ENCODE results near the gene SF3A2. TPM values are rescaled to one million over a fixed set of nuclear protein-coding genes. Genes with fewer than 3 reads are reported as not detected.

Gene SF3A2
- total RNA-seq, 1 donor from 2014 or later: 156 TPM

GRCh38 chr19:2240881-2241760, 4.5 kb downstream of the SF3A2 start:
- no peak for DNase-seq (ENCODE audit: low spot score, unreplicated experiment)
- H3K4me3 Mint-ChIP-seq (ENCODE audit: low read depth): peak overlapping the region; percentile 95
- H3K36me3 Mint-ChIP-seq (ENCODE audit: insufficient read depth): peaks cover 9% of the 10 kb centered on the region
- peak overlapping the region; percentile 92 for H3K27ac Mint-ChIP-seq
- no peaks in the 10 kb centered on the region for H3K27me3 Mint-ChIP-seq
- H3K4me1 Mint-ChIP-seq (ENCODE audit: low read depth): peaks cover 33% of the 10 kb centered on the region
- no peak for TF ChIP-seq CTCF (IDR thresholded peaks at IDR 0.05; ENCODE audit: unreplicated experiment)
- no peaks in the 10 kb centered on the region for H3K9me3 Mint-ChIP-seq (ENCODE audit: low read depth)

GRCh38 chr19:2242092-2242537, 5.5 kb downstream of the SF3A2 start:
- no peak overlapping the region for H3K4me3 Mint-ChIP-seq (ENCODE audit: low read depth)
- H3K27ac Mint-ChIP-seq: peak overlapping the region; percentile 64
- H3K9me3 Mint-ChIP-seq (ENCODE audit: low read depth): no peaks in the 10 kb centered on the region
- peaks cover 8% of the 10 kb centered on the region for H3K36me3 Mint-ChIP-seq (ENCODE audit: insufficient read depth)
- no peak for TF ChIP-seq CTCF (IDR thresholded peaks at IDR 0.05; ENCODE audit: unreplicated experiment)
- no peak for DNase-seq (ENCODE audit: low spot score, unreplicated experiment)
- H3K27me3 Mint-ChIP-seq: no peaks in the 10 kb centered on the region
- peaks cover 30% of the 10 kb centered on the region for H3K4me1 Mint-ChIP-seq (ENCODE audit: low read depth)

- no peaks in the 10 kb centered on the region for H3K27me3 Mint-ChIP-seq
- H3K4me1 Mint-ChIP-seq (ENCODE audit: low read depth): peaks cover 27% of the 10 kb centered on the region
- H3K4me3 Mint-ChIP-seq (ENCODE audit: low read depth): peak overlapping the region; percentile 21
- peak overlapping the region; percentile 67 for H3K27ac Mint-ChIP-seq
- H3K9me3 Mint-ChIP-seq (ENCODE audit: low read depth): no peaks in the 10 kb centered on the region
- DNase-seq (ENCODE audit: low spot score, unreplicated experiment): no peak
- peaks cover 8% of the 10 kb centered on the region for H3K36me3 Mint-ChIP-seq (ENCODE audit: insufficient read depth)
- no peak for TF ChIP-seq CTCF (IDR thresholded peaks at IDR 0.05; ENCODE audit: unreplicated experiment)
These were observed 6.2 kb downstream of the SF3A2 start for GRCh38 chr19:2242816-2243215.

GRCh38 chr19:2243274-2244124, 6.9 kb downstream of the SF3A2 start:
- no peak for TF ChIP-seq CTCF (IDR thresholded peaks at IDR 0.05; ENCODE audit: unreplicated experiment)
- H3K9me3 Mint-ChIP-seq (ENCODE audit: low read depth): no peaks in the 10 kb centered on the region
- no peaks in the 10 kb centered on the region for H3K27me3 Mint-ChIP-seq
- no peak overlapping the region for H3K4me3 Mint-ChIP-seq (ENCODE audit: low read depth)
- peaks cover 20% of the 10 kb centered on the region for H3K4me1 Mint-ChIP-seq (ENCODE audit: low read depth)
- H3K27ac Mint-ChIP-seq: peak overlapping the region; percentile 69
- no peak for DNase-seq (ENCODE audit: low spot score, unreplicated experiment)
- peaks cover 8% of the 10 kb centered on the region for H3K36me3 Mint-ChIP-seq (ENCODE audit: insufficient read depth)

GRCh38 chr19:2244125-2244411, 7.4 kb downstream of the SF3A2 start:
- Mint-ChIP-seq H3K36me3 (ENCODE audit: insufficient read depth) (peaks cover 8% of the 10 kb centered on the region), H3K4me1 (ENCODE audit: low read depth) (peaks cover 17% of the 10 kb centered on the region), H3K9me3 (ENCODE audit: low read depth) (no peaks in the 10 kb centered on the region), H3K4me3 (ENCODE audit: low read depth) (no peak overlapping the region), H3K27me3 (no peaks in the 10 kb centered on the region), H3K27ac (no peak overlapping the region)
- TF ChIP-seq CTCF (IDR thresholded peaks at IDR 0.05; ENCODE audit: unreplicated experiment): no peak
- DNase-seq (ENCODE audit: low spot score, unreplicated experiment): no peak
